DND-41 (cell line): ENCODE results near the gene ICAM5.

Source experiments
- ATAC-seq: fragments of 200-7000 bp; cut with Tn5 transposase; 3 replicates; pipeline ENCODE4 v1.9.1; 2021; ENCODE audit warnings: low read depth; ENCODE audit not compliant: insufficient read depth
- DNase-seq: peaks from one replicate; pipeline ENCODE4 v3.0.0-alpha.2; 2020
- H2AFZ ChIP-seq: 2 replicates; pipeline ENCODE4 v1.6.0; 2012; ENCODE audit warnings: low read depth, low read length
- H3K27ac ChIP-seq: 2 replicates; pipeline ENCODE4 v1.5.1; 2012; ENCODE audit warnings: low read length, inconsistent platforms
- H3K27me3 ChIP-seq: fragments of 200-600 bp; sonication (generic); 2 replicates; pipeline ENCODE4 v1.6.0; 2012; ENCODE audit warnings: low read length, mild to moderate bottlenecking, inconsistent platforms; ENCODE audit not compliant: insufficient read depth, poor library complexity
- H3K36me3 ChIP-seq: 2 replicates; pipeline ENCODE4 v1.5.1; 2012; ENCODE audit warnings: low read length, inconsistent platforms; ENCODE audit not compliant: insufficient read depth
- H3K4me1 ChIP-seq: 2 replicates; pipeline ENCODE4 v1.5.1; 2012; ENCODE audit warnings: mild to moderate bottlenecking, low read length; ENCODE audit not compliant: insufficient read depth
- H3K4me2 ChIP-seq: 2 replicates; pipeline ENCODE4 v1.6.0; 2012; ENCODE audit warnings: mild to moderate bottlenecking, moderate library complexity, low read length, inconsistent platforms; ENCODE audit not compliant: insufficient read depth
- H3K4me3 ChIP-seq, 2 experiments: fragments of 200-600 bp in 1 of 2; shearing (Covaris generic) in 1 of 2; 2 replicates each; pipeline ENCODE4 v1.5.1; 2012 to 2016; ENCODE audit warnings: inconsistent platforms in 2 of 2, low read length in 2 of 2, mild to moderate bottlenecking in 2 of 2, low read depth in 1 of 2, moderate library complexity in 1 of 2
- H3K79me2 ChIP-seq: 2 replicates; pipeline ENCODE4 v1.6.0; 2012; ENCODE audit warnings: low read length, inconsistent platforms; ENCODE audit not compliant: insufficient read depth
- H3K9ac ChIP-seq: 2 replicates; pipeline ENCODE4 v1.6.0; 2012; ENCODE audit warnings: low read depth, mild to moderate bottlenecking, inconsistent platforms, low read length, moderate library complexity
- H3K9me3 ChIP-seq: 2 replicates; pipeline ENCODE4 v1.5.1; 2012; ENCODE audit warnings: low read length, moderate library complexity, mild to moderate bottlenecking, inconsistent platforms; ENCODE audit not compliant: insufficient read depth, severe bottlenecking
- H4K20me1 ChIP-seq: 2 replicates; pipeline ENCODE4 v1.6.0; 2012; ENCODE audit warnings: low read length; ENCODE audit not compliant: insufficient read depth
- EZH2 ChIP-seq: IDR thresholded peaks from 3 replicates; pipeline ENCODE4 v1.6.1; 2012; ENCODE audit warnings: borderline replicate concordance, low read depth, mild to moderate bottlenecking, moderate library complexity, low read length, inconsistent platforms; ENCODE audit not compliant: severe bottlenecking
- TF ChIP-seq, protein P1 (sequence below): IDR thresholded peaks from 2 replicates; pipeline ENCODE4 v1.5.1; 2012; ENCODE audit warnings: borderline replicate concordance, low read length, moderate library complexity, mild to moderate bottlenecking; ENCODE audit not compliant: poor library complexity, severe bottlenecking; ENCODE audit errors: extremely low read depth

The ICAM5 gene

DNA sequence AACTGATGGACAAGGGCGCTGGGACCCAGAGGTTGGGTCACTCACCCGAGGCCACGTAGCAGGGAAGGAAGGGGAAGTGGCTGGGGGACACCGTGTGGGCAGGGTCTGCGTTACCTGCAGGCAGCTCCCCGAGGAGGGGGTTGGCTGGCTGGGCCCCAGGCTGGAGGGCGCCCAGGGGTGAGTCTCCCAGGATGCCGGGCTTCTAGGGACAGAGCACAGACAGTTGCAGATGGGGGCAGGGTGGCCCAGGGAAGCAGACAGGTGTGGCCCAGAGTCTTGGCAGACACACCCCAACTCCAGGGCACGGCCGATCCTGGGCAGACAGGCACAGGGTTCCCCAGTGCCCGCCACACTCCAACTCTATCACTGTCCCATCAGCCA, 31.7 kb downstream of the ICAM5 start:
- H3K9me3 ChIP-seq, result no peaks in the 10 kb centered on the region
- no peak overlapping the region for H3K4me2 ChIP-seq
- H3K27ac ChIP-seq, result no peak overlapping the region
- no peak overlapping the region for H3K9ac ChIP-seq
- H4K20me1 ChIP-seq, result peaks cover 15% of the 10 kb centered on the region
- ATAC-seq (0 out of 3 replicates have a peak, but pooled peaks have one; percentile 3), DNase-seq (no peak)
- TF ChIP-seq EZH2, result no peak
- TF ChIP-seq, protein P1, sequence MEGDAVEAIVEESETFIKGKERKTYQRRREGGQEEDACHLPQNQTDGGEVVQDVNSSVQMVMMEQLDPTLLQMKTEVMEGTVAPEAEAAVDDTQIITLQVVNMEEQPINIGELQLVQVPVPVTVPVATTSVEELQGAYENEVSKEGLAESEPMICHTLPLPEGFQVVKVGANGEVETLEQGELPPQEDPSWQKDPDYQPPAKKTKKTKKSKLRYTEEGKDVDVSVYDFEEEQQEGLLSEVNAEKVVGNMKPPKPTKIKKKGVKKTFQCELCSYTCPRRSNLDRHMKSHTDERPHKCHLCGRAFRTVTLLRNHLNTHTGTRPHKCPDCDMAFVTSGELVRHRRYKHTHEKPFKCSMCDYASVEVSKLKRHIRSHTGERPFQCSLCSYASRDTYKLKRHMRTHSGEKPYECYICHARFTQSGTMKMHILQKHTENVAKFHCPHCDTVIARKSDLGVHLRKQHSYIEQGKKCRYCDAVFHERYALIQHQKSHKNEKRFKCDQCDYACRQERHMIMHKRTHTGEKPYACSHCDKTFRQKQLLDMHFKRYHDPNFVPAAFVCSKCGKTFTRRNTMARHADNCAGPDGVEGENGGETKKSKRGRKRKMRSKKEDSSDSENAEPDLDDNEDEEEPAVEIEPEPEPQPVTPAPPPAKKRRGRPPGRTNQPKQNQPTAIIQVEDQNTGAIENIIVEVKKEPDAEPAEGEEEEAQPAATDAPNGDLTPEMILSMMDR, result no peak
- no peak overlapping the region for H2AFZ ChIP-seq
- H3K79me2 ChIP-seq, result peaks cover 8% of the 10 kb centered on the region; the same call in 1 of the 2 replicates
- peaks cover 90% of the 10 kb centered on the region for H3K36me3 ChIP-seq
- no peaks in the 10 kb centered on the region for H3K27me3 ChIP-seq
- peaks cover 2% of the 10 kb centered on the region; the same call in 1 of the 2 replicates for H3K4me1 ChIP-seq
- no peak overlapping the region for H3K4me3 ChIP-seq

DNA sequence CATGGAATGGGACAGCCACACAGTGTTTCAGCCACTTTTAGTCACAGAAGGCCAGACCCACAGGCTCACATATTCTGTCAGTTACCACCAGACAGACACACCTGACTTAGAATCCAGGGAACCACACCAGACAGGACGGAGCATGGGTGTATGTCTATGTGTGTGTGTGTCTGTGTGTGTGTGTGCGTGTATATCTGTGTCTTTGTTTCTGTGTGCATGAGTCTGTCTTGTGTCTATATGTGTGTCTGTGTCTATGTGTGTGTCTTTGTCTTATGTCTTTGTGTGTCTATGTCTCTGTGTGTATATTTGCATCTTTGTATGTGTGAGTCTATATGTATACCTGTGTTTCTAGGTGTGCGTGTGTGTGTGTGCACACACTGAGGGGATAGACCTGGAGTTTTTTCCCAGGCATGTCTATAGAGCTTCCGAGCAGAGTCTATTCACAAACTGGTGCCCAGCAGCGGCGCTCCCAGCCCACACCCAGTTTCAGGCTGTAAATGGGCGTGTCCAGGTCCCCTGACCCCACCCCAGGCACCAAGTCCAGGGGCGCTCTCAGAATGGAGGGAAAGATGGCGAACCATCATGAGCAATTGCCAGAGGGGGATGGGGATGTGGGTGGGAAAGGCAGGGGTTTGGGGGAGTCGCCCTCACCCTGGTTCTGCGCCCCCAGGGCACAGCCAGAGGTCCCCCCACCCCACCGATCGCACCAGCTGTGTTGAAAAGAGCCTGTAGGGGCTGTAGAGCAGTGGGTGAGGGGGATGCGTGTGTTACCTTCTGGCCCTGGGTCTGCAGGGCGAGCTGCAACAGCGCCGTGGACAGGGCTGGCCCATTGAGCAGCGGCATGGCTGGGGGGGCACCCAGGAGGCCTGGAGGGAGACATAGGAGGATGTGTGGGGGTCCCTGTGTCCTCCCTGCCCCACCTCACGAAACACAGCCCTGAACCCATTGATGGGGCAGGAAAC, 32.4 kb downstream of the ICAM5 start:
- no peak for ATAC-seq
- H4K20me1 ChIP-seq, result peaks cover 19% of the 10 kb centered on the region
- peaks cover 92% of the 10 kb centered on the region for H3K36me3 ChIP-seq
- no peaks in the 10 kb centered on the region for H3K4me1 ChIP-seq
- no peak overlapping the region for H3K4me2 ChIP-seq
- DNase-seq, result no peak
- TF ChIP-seq EZH2, result no peak
- TF ChIP-seq, protein P1, result no peak
- H3K4me3 ChIP-seq, result no peak overlapping the region
- H3K9ac ChIP-seq, result no peak overlapping the region
- H3K27me3 ChIP-seq, result no peaks in the 10 kb centered on the region
- peaks cover 10% of the 10 kb centered on the region; the same call in 1 of the 2 replicates for H3K79me2 ChIP-seq
- H3K9me3 ChIP-seq, result no peaks in the 10 kb centered on the region
- H2AFZ ChIP-seq, result no peak overlapping the region
- H3K27ac ChIP-seq, result no peak overlapping the region

- H3K27me3 ChIP-seq, result no peaks in the 10 kb centered on the region
- no peak overlapping the region for H2AFZ ChIP-seq
- ATAC-seq, result no peak
- H3K4me1 ChIP-seq, result no peaks in the 10 kb centered on the region; the same call in 1 of the 2 replicates
- TF ChIP-seq, protein P1, result no peak
- no peak for TF ChIP-seq EZH2
- no peak overlapping the region for H3K4me3 ChIP-seq
- H3K9ac ChIP-seq, result no peak overlapping the region
- no peak for DNase-seq
- H3K9me3 ChIP-seq, result no peaks in the 10 kb centered on the region
- peaks cover 46% of the 10 kb centered on the region for H4K20me1 ChIP-seq
- H3K4me2 ChIP-seq, result no peak overlapping the region
- no peak overlapping the region for H3K27ac ChIP-seq
- H3K79me2 ChIP-seq, result peaks cover 42% of the 10 kb centered on the region
- H3K36me3 ChIP-seq, result peaks cover 99% of the 10 kb centered on the region
Observed at GRCh38 chr19:10325732-10326131, 36.0 kb downstream of the ICAM5 start.
